ENCODE results near the gene GH1. TPM values are rescaled to one million over a fixed set of nuclear protein-coding genes. Genes with fewer than 3 reads are reported as not detected.

GH1 gene
- total and polyA plus RNA-seq, 2 experiments from 2014 or later: not detected

GRCh38 chr17:63931981-63932561, 13.4 kb upstream of the GH1 start, which contains the start of gene CD79B:
Gene CD79B, minus strand, starts transcription at chr17:63932331. Its CDS starts 70 bp downstream, at chr17:63932261.
- 86% methylated on average over 15 of the region's 19 CpGs for WGBS (ENCODE audit: low lambda C conversion rate, missing lambda C conversion rate)
- Histone ChIP-seq H2AFZ (no peak within 1 kb of the TSS), H3K4me2 (no peak within 1 kb of the TSS), H4K20me1 (ENCODE audit: insufficient read depth, poor library complexity, severe bottlenecking) (no peaks in the 10 kb centered on the region), H3K4me3 (no peak within 1 kb of the TSS), H3K27ac (no peak within 1 kb of the TSS), H3K9me2 (replicated peaks; ENCODE audit: insufficient read depth) (no peaks in the 10 kb centered on the region), H3K79me2 (no peaks in the 10 kb centered on the region), H3K4me1 (ENCODE audit: insufficient read depth) (no peaks in the 10 kb centered on the region), H3K36me3 (replicated peaks; ENCODE audit: insufficient read depth, low read depth) (no peaks in the 10 kb centered on the region), H3K27me3 (no peaks in the 10 kb centered on the region), H3K9me3 (ENCODE audit: low read depth) (no peaks in the 10 kb centered on the region)
- DNase-seq (ENCODE audit: low spot score): no peak
- no peak for TF ChIP-seq EZH2 (IDR thresholded peaks at IDR 0.05; ENCODE audit: borderline replicate concordance)
- TF ChIP-seq CTCF (IDR thresholded peaks at IDR 0.05; ENCODE audit: poor library complexity): no peak
- TF ChIP-seq EZH2phosphoT487 (IDR thresholded peaks at IDR 0.05; ENCODE audit: low read depth, severe bottlenecking, unreplicated experiment): no peak

- no peak for TF ChIP-seq CTCF (IDR thresholded peaks at IDR 0.05; ENCODE audit: poor library complexity)
- TF ChIP-seq EZH2 (IDR thresholded peaks at IDR 0.05; ENCODE audit: borderline replicate concordance): no peak
- TF ChIP-seq EZH2phosphoT487 (IDR thresholded peaks at IDR 0.05; ENCODE audit: low read depth, severe bottlenecking, unreplicated experiment): no peak
- Histone ChIP-seq H3K36me3 (replicated peaks; ENCODE audit: insufficient read depth, low read depth) (no peaks in the 10 kb centered on the region), H3K4me2 (no peak overlapping the region), H2AFZ (no peak overlapping the region), H3K27ac (no peak overlapping the region), H3K4me1 (ENCODE audit: insufficient read depth) (no peaks in the 10 kb centered on the region), H3K4me3 (no peak overlapping the region), H3K9me3 (ENCODE audit: low read depth) (no peaks in the 10 kb centered on the region), H3K79me2 (no peaks in the 10 kb centered on the region), H4K20me1 (ENCODE audit: insufficient read depth, poor library complexity, severe bottlenecking) (no peaks in the 10 kb centered on the region), H3K9me2 (replicated peaks; ENCODE audit: insufficient read depth) (no peaks in the 10 kb centered on the region), H3K27me3 (no peaks in the 10 kb centered on the region)
- DNase-seq (ENCODE audit: low spot score): no peak
- 86% methylated on average over 15 of the region's 16 CpGs for whole genome bisulfite sequencing (ENCODE audit: low lambda C conversion rate, missing lambda C conversion rate)
These were observed 12.4 kb upstream of the GH1 start for GRCh38 chr17:63930951-63931575.

GRCh38 chr17:63929860-63930766, 11.5 kb upstream of the GH1 start:
- no peak for DNase-seq (ENCODE audit: low spot score)
- WGBS (ENCODE audit: low lambda C conversion rate, missing lambda C conversion rate): 92% methylated on average over 24 of the region's 24 CpGs
- Histone ChIP-seq H3K4me2 (no peak overlapping the region), H4K20me1 (ENCODE audit: insufficient read depth, poor library complexity, severe bottlenecking) (no peaks in the 10 kb centered on the region), H3K9me2 (replicated peaks; ENCODE audit: insufficient read depth) (no peaks in the 10 kb centered on the region), H3K4me3 (no peak overlapping the region), H2AFZ (no peak overlapping the region), H3K9me3 (ENCODE audit: low read depth) (no peaks in the 10 kb centered on the region), H3K79me2 (no peaks in the 10 kb centered on the region), H3K4me1 (ENCODE audit: insufficient read depth) (no peaks in the 10 kb centered on the region), H3K36me3 (replicated peaks; ENCODE audit: insufficient read depth, low read depth) (no peaks in the 10 kb centered on the region), H3K27me3 (no peaks in the 10 kb centered on the region), H3K27ac (no peak overlapping the region)
- TF ChIP-seq EZH2 (IDR thresholded peaks at IDR 0.05; ENCODE audit: borderline replicate concordance): no peak
